GM18951 (cell line): ENCODE measurements around the gene PYY.
"Not testable (repeated sequence)": the region's sequence is repeated elsewhere in the genome, so short reads cannot be mapped to it uniquely, and the experiment has no call there.

Source experiments
- POLR2A ChIP-seq: IDR thresholded peaks from 4 replicates; pipeline ENCODE4 v1.6.1; 2011; ENCODE audit warnings: mild to moderate bottlenecking; ENCODE audit not compliant: insufficient read length, insufficient read depth; ENCODE audit errors: extremely low read depth
- in situ Hi-C: fragments of 300-500 bp; cut with MboI; formaldehyde crosslinking; loops from one replicate; pipeline ENCODE4 v1.12.0; 2022; ENCODE audit warnings: low sequenced_read_pairs, mixed read lengths, inconsistent platforms; ENCODE audit not compliant: unreplicated experiment

The PYY gene

GRCh38 chr17:43953746-43954145 is at the start of gene PYY:
PYY (minus strand) TSS chr17:43953940; CDS start chr17:43953483, 457 bp downstream.
- TF ChIP-seq POLR2A = no peak
- in situ Hi-C loops = no loop called here

- no peak for TF ChIP-seq POLR2A
- in situ Hi-C loops = no loop called here
Measured at GRCh38 chr17:44002141-44002848, 48.6 kb upstream of the PYY start.

- TF ChIP-seq POLR2A = no peak
- in situ Hi-C loops = no loop called here
Measured at GRCh38 chr17:44001461-44001920, 47.8 kb upstream of the PYY start.

- no peak for TF ChIP-seq POLR2A
Measured at GRCh38 chr17:44000871-44001460, 47.2 kb upstream of the PYY start.

GRCh38 chr17:44000141-44000860 is 46.6 kb upstream of the PYY start:
- in situ Hi-C loops = no loop called here
- no peak for TF ChIP-seq POLR2A

More at GRCh38 chr17:44000871-44001460, 47.2 kb upstream of the PYY start:
- in situ Hi-C loops = no loop called here

- no peak for TF ChIP-seq POLR2A
- in situ Hi-C loops = no loop called here
Measured at GRCh38 chr17:43999024-43999423, 45.3 kb upstream of the PYY start.

- in situ Hi-C loops = no loop called here
- no peak for TF ChIP-seq POLR2A
Measured at GRCh38 chr17:43998552-43998951, 44.8 kb upstream of the PYY start.

- in situ Hi-C loops = not testable (repeated sequence)
Measured at GRCh38 chr17:43997180-43997579, 43.4 kb upstream of the PYY start.

GRCh38 chr17:43995150-43995471 is 41.4 kb upstream of the PYY start:
- in situ Hi-C loops = no loop called here
- TF ChIP-seq POLR2A = no peak

- in situ Hi-C loops = no loop called here
- no peak for TF ChIP-seq POLR2A
Measured at GRCh38 chr17:43994272-43995149, 40.8 kb upstream of the PYY start.

- in situ Hi-C loops = no loop called here
- TF ChIP-seq POLR2A = no peak
Measured at GRCh38 chr17:43992641-43993040, 38.9 kb upstream of the PYY start.

GRCh38 chr17:43988301-43988700 is 34.6 kb upstream of the PYY start:
- no peak for TF ChIP-seq POLR2A

More at GRCh38 chr17:43988301-43988700, 34.6 kb upstream of the PYY start:
- in situ Hi-C loops = no loop called here
